ENCODE results near the gene GLUL.
"Not testable (repeated sequence)": the region's sequence is repeated elsewhere in the genome, so short reads cannot be mapped to it uniquely, and the experiment has no call there.

Gene GLUL

GRCh38 chr1:182367926-182368325, 23.7 kb downstream of the GLUL start:
- DNase-seq (ENCODE audit: low spot score): no peak

- DNase-seq (ENCODE audit: low spot score): no peak
Measured at GRCh38 chr1:182366596-182366995, 25.0 kb downstream of the GLUL start.

GRCh38 chr1:182359645-182360044, 31.9 kb downstream of the GLUL start:
- no peak for DNase-seq (ENCODE audit: low spot score)

GRCh38 chr1:182357913-182358312, 33.7 kb downstream of the GLUL start:
- DNase-seq (ENCODE audit: low spot score): no peak

- no peak for DNase-seq (ENCODE audit: low spot score)
Measured at GRCh38 chr1:182357171-182357570, 34.4 kb downstream of the GLUL start.

GRCh38 chr1:182355723-182356098, 35.9 kb downstream of the GLUL start:
- no peak for DNase-seq (ENCODE audit: low spot score)

- DNase-seq (ENCODE audit: low spot score): no peak
Measured at GRCh38 chr1:182351790-182352364, 39.7 kb downstream of the GLUL start.

GRCh38 chr1:182350839-182351238, 40.8 kb downstream of the GLUL start:
- DNase-seq (ENCODE audit: low spot score): no peak

- DNase-seq (ENCODE audit: low spot score): no peak
Measured at GRCh38 chr1:182348961-182349747, 42.4 kb downstream of the GLUL start.

GRCh38 chr1:182347019-182347418, 44.6 kb downstream of the GLUL start:
- DNase-seq (ENCODE audit: low spot score): no peak

- no peak for DNase-seq (ENCODE audit: low spot score)
Measured at GRCh38 chr1:182340233-182341058, 51.1 kb downstream of the GLUL start.

- no peak for DNase-seq (ENCODE audit: low spot score)
Measured at GRCh38 chr1:182339684-182340083, 51.9 kb downstream of the GLUL start.

GRCh38 chr1:182338806-182339370, 52.7 kb downstream of the GLUL start:
- DNase-seq (ENCODE audit: low spot score): no peak

GRCh38 chr1:182337736-182338571, 53.6 kb downstream of the GLUL start:
- DNase-seq (ENCODE audit: low spot score): no peak

GRCh38 chr1:182335771-182336566, 55.6 kb downstream of the GLUL start:
- no peak for DNase-seq (ENCODE audit: low spot score)

GRCh38 chr1:182333071-182333571, 58.5 kb downstream of the GLUL start:
- not testable (repeated sequence) for DNase-seq (ENCODE audit: low spot score)

- DNase-seq (ENCODE audit: low spot score): no peak
Measured at GRCh38 chr1:182332261-182333060, 59.1 kb downstream of the GLUL start.
